Hematopoietic multipotent progenitor cell treated with erythropoietin and hydrocortisone succinate and interleukin-3 and kit ligand, for 17 days (in vitro differentiated cells): Measurements from ENCODE around the gene PID1.

Experiments
- DNase-seq: peaks from one replicate; pipeline ENCODE4 v3.0.0-alpha.2; 2015; ENCODE audit warnings: low spot score

The PID1 gene, protein sequence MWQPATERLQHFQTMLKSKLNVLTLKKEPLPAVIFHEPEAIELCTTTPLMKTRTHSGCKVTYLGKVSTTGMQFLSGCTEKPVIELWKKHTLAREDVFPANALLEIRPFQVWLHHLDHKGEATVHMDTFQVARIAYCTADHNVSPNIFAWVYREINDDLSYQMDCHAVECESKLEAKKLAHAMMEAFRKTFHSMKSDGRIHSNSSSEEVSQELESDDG

DNA sequence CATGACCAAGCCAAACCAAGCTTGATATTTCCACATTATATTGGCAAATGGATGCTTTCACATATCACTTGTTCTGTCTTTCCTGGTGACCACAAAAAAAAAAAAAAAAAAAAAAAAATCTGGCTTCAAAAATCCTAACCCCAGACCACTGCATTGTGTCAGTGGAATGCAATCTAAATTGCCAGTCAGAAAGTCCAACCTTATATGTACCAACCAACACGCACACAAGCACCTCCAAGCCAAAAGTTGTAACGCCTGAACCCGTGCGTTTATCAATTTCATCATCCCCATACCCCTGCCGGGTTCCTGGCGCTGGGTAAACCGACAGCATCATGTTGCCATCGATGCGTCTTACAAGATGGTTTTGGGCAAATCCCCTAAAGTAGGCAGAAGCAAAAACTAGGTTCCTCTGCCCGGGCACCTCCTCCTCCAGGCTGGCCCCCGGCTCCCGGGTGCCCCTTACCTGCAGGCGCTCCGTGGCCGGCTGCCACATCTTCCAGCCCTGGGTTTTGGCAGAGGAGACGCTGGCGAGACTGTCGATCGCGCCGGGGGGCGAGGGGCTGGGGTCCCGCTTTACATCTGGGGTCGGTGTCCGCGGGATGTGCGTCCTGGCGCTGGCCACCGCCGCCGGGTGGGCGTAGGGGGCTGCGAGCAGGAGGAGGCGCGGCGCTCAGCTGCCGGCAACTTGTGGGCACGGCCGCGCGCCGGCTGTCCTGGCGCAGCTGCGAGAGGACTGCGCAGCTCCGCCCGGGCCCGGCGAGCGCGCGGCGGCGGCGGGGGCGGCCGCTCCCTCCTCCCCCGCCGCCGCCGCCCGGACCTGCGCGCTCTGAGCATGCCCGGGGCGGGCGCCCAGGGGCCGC is at the start of gene PID1:
PID1 (minus strand) TSS at position 737 of the 860 bp plus-strand sequence; CDS start at position 493, 244 bp downstream.
- no peak for DNase-seq

DNA sequence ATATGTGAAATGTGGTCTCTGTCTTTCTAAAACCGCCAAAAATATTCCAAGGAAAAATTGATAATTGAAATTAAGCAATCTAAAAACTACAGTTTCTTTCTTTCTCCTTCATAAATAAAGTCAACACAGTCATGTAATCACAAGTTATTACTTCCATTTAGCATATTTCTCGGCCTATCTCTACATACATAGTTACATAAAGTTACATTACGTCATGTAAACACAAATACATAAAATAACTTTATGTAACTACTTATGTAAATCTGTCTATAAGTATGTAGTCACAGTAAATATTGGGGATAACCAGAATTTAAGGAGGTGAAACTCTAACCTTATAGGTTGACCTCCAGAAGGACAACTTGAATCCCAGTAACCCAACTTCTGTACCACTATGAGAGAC is 48.5 kb upstream of the PID1 start:
- DNase-seq, result no peak

DNA sequence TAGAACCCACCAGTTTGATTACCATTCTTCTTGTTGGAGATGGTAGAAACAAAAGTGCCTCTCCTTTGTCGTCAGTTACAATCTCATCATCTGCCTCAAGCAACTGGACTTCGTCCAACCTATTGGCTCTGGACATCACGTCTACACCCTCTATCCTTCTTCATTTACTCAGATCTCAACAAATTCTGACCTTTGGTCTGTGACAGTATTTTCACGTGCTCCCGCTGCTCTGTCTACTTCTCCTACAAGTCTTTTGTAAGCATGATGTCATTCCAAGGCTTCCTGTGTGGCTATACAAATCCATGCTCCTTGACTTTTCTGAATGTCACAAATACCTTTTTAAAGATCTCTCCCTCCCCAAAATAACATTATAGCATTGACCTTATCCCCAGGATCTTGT is 43.0 kb upstream of the PID1 start:
- DNase-seq, result no peak

DNA sequence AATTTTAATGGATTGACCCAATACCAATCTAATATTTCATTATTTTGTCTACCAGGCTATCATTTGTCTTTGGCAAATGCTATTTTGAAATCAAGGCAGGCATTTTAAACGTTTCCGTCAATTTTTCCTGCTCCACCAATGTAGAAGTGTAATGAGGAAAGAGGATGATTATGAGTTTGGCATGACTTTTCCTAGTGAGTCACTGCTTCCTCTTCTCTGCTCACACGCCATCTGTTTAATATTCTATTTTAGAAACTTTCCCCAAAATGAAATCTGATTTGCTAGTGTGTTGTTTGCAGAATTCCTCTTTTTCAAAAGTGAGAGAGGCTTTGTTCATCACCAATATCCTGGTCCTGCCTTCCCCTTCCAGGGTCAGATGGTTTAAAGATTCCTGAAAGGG is 42.5 kb upstream of the PID1 start:
- no peak for DNase-seq

DNA sequence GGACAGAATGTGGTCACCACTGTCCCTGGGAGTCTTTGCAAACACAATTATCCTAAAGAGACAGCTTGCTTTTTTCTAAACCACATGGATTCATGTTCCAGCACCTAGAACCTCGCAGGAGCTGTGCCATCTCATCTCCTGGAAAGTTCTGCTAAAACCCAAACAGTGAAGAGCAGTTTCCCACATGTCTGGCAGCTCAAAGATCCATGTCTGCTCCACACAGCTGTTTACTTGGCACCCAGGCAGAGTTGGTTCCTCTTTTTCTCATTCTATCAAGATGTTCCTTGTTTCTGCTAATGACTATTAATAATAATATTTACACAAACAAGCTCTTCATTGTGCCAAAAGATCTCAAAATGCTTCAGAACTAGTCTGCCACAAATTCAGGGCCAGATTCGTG is 30.1 kb upstream of the PID1 start:
- DNase-seq, result no peak

DNA sequence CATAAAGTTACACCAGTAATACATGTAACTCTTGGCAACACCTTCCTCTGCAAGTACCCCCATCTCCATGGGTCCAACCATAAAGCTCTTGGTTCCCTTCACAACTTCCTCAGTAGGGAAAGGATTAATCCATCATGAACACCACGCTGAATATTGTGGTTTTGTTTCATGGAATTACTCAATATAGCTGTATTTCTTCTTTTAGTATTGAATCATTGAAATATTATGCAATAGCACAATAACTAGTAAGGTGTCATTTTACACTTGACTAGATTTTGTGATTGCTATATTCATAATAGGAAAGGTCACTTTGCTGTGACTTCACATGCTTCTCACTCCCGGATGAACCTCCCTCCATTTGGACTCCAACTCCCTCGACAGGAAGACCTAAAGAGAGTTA is 29.7 kb upstream of the PID1 start:
- DNase-seq, result no peak

DNA sequence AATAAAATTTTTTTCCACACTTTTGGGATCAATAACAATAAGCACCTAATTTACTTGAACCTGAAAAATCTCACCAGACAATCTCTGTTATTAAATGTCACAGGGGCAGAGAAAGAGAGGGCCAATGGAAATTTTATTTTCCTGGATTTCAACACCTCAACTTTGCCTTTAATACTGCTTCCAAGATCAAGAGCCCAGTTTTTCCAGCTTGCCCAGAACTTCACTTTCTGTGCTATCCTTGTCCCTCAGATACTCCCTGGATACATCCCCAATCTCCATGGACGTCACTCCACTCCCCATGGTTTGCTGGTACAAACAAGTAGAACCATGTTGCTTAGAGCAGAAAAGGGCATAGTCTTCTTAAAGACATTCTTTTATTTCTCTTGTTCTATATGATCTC is 29.3 kb upstream of the PID1 start:
- no peak for DNase-seq

DNA sequence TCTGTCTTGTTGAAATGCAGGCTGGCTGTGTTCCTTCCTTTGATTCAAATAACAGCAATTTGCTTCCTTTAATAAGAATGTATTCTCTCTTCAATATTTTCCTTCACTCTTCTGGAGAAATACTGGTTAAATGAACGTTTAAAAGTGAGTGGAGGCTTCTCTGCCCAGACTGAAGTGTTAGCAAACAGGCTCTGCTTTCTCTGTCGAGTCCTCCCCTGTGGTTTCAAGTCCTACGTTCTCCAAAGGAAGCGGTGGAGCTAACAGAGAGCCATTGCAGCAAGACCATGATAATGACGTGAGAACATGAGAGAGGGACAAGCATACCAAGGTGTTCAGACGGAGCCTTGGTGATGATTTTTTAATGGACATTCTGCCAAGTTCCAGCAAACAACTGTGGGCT is 26.2 kb upstream of the PID1 start:
- no peak for DNase-seq

DNA sequence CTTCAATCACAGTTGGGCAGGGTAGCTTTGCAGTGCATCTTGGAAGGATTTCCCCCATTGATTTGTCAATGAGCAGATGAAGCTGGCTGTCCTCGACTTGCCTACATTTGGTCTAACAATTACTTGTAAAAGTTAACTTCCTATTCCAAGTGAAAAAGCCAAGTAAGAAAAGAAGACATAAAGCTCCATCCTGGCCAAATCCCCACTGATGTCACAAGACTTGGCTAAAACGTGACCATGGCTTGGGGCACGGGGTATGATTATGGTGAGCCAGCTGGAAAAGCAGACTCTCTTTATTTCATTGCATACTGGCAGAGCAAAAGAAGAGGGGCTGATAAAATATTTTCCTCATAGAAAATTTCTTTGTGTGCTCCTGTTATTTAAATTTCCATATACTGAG is 25.4 kb upstream of the PID1 start:
- no peak for DNase-seq

DNA sequence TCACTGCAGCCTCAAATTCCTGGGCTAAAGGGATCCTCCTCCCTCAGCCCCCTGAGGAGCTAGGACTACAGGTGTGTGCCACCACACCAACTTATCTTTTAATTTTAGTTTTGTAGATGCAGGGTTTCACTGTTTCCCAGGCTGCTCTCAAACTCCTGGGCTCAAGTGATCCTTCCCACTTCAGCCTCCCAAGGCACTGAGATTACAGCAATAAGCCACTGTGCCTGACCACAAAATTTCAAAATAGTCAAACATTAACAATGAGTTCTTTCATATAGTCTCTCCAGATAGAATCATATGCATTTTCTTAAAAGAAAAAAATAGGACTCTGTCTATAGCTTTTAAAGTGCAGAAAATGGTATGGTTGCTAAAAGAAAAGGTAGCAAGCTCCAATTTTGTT is 24.9 kb upstream of the PID1 start:
- no peak for DNase-seq

DNA sequence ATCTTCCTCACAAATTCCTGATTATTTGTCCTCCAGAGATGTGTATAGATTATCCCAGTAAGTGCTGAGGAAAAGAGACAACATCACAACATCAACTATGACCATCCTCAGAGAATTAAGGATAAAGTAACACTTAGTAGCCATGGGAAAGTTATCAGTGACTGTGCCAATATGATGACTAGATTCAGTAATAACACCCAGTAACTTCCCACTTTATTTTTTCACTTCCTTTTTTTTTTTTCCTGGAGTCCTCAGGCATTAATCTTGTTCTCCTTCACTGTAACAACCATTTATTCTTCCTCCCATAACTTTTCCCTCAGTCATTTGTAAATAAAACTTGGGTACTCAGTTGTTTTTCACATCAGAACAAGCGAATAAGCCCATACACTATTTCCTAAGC is 16.7 kb upstream of the PID1 start:
- no peak for DNase-seq

DNA sequence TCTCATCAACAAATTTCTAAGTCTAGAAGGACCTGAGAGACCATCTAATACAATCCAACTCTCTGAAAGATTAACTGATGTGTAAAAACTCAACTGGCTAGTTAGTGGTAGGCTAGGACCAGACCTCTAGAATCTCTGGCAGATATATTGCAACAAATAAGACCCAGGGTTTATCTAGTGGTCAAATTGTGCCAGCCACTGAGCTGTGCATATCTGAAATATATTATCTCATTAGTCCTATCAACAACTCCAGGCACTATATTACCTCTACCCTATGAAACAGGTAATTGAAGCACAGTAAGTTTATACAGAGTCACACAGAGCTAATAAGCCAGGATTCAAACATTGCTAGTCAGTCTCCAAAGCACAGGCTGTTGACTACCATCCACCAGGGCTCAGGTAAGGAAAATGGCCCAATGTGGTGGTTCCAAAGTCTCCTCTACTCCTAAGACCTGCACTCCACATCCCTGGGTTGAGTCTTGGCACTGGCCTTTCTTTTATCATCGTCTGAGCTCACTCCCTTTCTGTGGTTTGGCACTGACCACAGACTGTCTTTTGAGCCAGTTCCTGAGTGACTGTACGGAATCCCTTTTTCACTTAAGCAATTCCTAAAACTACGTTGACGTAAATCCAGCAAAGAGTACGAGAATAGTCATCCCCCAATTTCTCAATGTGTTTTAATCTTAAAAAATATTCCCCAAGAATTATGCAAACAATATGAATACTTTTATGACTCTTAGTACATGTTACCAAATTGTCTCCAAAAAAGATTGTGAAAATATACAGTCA is 11.9 kb upstream of the PID1 start:
- DNase-seq, result no peak

DNA sequence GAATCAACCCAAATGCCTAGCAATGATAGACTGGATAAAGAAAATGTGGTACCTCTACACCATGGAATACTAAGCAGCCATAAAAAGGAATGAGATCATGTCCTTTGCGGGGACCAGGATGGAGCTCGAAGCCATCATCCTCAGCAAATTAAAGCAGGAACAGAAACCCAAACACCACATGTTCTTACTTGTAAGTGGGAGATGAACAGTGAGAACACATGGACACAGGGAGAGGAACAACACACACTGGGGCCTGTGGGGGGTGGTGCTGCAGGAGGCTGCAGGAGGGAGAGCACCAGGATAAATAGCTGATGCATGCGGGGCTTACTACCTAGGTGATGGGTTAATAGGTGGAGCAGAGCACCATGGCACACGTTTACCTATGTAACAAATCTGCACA is 8.4 kb upstream of the PID1 start:
- DNase-seq, result no peak

DNA sequence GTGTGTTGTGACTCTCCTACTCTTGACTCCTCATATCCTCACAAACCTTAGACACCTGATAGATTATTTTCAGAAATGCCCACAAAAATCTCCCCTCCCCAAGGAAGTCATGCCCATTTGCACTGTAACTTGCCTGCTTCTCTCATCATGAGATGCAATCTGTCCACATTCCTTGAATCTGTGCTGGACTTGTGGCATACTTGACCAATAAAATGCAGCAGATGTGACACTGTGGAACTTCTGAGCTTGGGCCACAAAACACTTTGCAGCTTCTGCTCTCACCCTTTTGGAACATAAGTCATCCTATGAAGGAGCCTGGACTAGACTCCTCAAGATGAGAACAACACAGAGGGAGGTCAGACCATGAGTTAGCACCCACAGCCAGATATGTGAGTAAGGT is 4.4 kb upstream of the PID1 start:
- DNase-seq, result no peak

DNA sequence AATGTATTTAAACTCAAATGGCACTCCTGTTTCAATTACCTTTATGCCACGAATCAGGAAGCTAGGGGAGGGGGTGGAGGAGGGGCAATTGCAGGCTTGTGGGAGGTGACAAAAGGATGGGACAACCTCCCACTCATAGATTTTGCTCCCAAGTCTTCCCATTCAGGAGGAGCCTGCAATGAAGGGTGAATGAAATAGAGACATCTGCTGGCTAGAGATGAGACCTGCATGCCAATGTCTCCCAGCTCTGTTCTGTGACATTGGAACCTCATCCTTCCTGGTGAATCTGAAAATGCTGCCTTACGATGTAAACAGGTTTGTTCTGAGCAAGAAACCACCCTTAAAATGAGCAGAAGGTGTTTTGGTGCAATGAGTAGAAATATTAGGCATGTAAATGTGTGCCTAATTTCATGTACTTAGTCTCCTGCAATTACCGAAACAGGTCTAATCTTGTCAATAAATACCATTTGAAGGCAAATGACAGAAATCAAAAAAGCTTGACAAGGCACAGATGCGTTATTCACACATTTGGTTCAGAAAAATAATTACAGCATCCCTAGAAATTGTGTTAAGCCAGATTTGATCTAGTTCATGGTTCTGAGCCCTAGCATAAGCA is 2.7 kb upstream of the PID1 start:
- DNase-seq, result no peak

DNA sequence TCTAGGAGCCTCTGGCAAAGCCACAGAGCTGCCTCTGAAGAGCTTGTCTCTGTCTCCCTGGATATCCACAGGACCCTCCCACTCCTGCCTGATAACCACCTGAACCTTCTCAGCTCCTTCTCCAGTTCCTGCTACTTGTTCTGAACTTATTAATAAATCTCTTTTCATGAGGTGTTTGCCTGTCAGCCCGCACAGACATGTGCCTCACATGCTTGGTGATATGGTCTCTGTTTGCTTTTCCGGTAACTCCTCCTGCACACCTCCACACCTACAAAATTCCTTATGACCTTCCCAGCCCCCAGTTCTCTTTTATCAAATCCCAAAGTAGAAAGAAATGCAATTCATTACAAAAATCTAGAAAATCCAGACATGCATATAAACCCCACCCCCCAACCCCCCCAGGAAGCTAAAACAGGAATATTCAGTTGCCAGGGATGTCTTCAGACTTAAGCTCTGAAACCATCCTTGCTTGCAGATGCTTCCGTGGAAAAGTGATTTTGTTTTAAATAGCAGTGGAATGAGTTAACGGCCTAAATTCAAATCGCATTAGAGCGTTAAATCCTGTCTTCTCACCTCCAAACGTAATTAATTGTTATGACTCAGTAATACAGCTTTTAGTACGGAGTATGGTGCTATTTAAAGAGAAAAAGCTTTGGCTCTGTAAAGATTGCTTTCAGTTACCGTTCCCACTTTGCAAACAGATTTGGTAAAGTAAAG is 2.1 kb upstream of the PID1 start:
- no peak for DNase-seq

DNA sequence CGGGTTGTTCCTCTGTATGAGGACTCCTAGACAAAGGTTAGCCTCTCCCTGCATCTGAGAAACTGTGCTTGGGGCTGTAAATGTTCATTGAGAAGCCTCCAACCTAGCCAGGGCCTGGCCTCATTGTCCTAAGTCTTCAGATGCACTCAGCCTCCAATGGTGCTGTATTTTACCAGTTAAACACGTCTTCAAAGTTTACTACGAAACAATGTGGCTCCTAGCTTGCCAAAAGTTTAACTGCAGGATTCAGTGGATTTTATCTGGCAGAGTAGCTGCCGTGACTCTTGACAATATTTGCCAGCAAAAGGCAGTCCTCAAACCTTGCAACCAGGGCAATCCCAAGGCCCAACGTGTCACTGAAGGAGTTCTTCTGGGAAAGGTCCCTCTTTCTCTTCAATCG is 1.1 kb downstream of the PID1 start:
- DNase-seq, result no peak

DNA sequence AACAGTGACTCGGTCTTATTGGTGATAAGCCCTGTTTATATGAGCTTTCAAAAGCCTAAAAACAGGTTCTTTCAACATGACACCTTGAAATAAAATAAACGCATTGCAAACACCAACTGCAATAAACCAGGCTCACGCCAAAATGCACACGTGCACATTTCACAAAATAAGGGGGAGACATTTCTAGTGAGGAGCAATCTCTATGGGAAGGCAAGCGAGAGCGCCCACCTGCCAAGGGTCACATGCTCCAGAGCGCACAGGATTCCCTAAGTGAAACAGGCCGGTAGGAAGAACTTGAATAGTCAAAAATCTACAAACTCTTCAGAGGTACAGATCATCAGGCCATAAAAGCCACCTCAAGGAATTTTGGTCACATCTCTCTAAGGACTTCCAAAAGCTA is 1.9 kb downstream of the PID1 start:
- DNase-seq, result no peak

DNA sequence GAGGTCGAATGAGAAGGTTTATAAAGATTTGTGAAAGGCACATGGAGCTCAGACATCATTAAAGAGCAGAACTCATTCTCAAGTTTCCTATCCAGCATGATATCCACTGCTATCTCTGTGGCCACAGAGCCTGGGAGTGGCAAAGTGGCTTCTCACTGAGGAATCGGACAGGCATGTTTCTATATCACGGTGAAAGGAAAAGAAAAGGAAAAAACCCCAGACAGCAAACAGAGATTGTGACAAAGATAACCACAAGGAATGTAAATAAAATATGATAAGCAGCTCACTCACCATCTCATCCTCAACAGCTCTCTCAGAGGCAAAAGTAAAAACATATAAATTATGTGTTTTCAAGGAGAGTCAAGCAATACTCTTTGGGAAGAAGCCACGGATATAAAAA is 2.5 kb downstream of the PID1 start:
- DNase-seq, result no peak

DNA sequence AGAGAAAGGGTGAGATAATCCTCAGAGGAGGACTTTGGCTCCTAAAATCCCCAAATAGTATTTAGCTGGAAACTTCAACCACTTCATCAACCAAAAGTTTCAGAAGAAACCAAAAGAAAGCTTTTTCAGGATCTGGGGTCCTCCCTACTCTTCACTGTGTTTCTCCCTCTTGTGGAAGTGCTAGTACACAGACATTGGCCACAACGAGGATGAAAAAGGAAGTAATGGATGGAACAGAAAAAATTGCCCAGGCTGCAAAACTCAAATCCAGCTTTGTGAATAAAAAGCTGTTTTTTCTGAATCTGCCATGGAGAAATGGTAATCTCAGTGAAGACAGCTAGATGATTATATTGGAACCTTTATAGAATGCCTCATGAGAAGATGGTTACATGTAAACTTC is 4.0 kb downstream of the PID1 start:
- no peak for DNase-seq

DNA sequence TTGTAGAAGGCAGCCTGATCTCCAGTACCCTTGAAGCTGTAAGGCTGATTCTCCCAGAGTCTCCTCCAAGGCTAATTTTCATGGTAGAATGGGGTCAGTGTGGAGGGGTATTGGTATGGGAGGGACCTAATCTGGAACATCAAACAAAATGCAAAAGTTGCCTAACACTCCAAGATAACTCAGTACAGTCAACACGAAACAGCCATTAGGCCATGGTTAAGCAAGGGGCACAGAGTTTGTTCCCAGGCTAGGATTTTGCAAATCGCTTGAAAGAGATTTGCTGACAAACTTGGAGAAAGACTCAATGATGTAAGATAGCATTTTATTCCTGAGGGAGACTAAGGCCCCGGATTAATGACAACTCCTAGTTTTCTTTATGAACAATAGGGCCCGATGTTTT is 5.4 kb downstream of the PID1 start:
- no peak for DNase-seq

DNA sequence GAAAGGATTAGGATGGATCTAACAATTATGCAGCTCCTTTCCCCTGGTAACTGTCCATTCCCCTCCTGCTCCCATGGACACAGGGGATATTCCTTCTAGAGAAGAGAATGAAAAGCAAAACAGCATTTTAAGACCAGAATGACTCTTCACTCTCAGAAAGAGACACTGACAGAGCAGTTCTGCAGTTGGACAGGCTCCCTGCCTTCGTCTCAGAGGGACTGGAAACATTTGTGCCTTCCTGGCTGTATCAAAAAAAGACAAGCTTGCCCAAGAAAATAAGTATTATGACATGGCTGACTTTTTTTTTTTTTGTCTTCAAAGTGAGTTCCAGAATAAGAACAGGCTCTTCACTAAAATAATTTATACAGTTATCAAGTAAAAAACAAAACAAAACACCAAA is 9.5 kb downstream of the PID1 start:
- DNase-seq, result no peak
